Ectodermal cell (in vitro differentiated cells): Measurements from ENCODE around the gene NDFIP1.
"Not testable (repeated sequence)": the region's sequence is repeated elsewhere in the genome, so short reads cannot be mapped to it uniquely, and the experiment has no call there.

Source experiments
- H3K27ac ChIP-seq: 2 replicates; pipeline ENCODE4 v1.7.0; 2013; ENCODE audit warnings: mild to moderate bottlenecking, low read depth, low read length; ENCODE audit not compliant: insufficient read depth, poor library complexity, severe bottlenecking
- H3K27me3 ChIP-seq: 2 replicates; pipeline ENCODE4 v1.7.0; 2013; ENCODE audit warnings: mild to moderate bottlenecking, low read length; ENCODE audit not compliant: insufficient read depth, control insufficient read depth, poor library complexity, severe bottlenecking
- H3K36me3 ChIP-seq: one replicate; pipeline ENCODE4 v1.7.0; 2013; ENCODE audit warnings: low read length; ENCODE audit not compliant: control insufficient read depth, insufficient read depth
- H3K4me1 ChIP-seq: one replicate; pipeline ENCODE4 v1.7.0; 2013; ENCODE audit warnings: low read length; ENCODE audit not compliant: control insufficient read depth, insufficient read depth
- H3K4me3 ChIP-seq: 2 replicates; pipeline ENCODE4 v1.7.0; 2013; ENCODE audit warnings: low read depth, low read length, control low read depth; ENCODE audit not compliant: insufficient read depth
- H3K9me3 ChIP-seq: 2 replicates; pipeline ENCODE4 v1.7.0; 2013; ENCODE audit warnings: mild to moderate bottlenecking, low read length, moderate library complexity; ENCODE audit not compliant: control insufficient read depth
- WGBS, 2 experiments: methylation state at CpG; one replicate each; pipeline ENCODE4 v1.1.7; 2013; ENCODE audit warnings: missing lambda C conversion rate in 2 of 2; 5-methylcytosine and 5-hydroxymethylcytosine counted together

NDFIP1 gene

DNA sequence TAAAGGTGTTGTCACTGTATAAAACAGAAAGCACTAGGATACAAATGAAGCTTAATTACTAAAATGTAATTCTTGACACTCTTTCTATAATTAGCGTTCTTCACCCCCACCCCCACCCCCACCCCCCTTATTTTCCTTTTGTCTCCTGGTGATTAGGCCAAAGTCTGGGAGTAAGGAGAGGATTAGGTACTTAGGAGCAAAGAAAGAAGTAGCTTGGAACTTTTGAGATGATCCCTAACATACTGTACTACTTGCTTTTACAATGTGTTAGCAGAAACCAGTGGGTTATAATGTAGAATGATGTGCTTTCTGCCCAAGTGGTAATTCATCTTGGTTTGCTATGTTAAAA is 43.8 kb downstream of the NDFIP1 start:
- Histone ChIP-seq H3K27ac (no peak overlapping the region), H3K9me3 (no peaks in the 10 kb centered on the region), H3K36me3 (no peaks in the 10 kb centered on the region), H3K27me3 (no peaks in the 10 kb centered on the region), H3K4me1 (peaks cover 7% of the 10 kb centered on the region), H3K4me3 (no peak overlapping the region)
- no CpG with 5 or more reads among the region's 1 CpG for WGBS, 2 experiments

- no peaks in the 10 kb centered on the region for H3K27me3 ChIP-seq
- H3K27ac ChIP-seq, result no peak overlapping the region
- WGBS, 2 experiments, result 90 to 93% methylated on average over 12 of the region's 12 CpGs
- H3K36me3 ChIP-seq, result no peaks in the 10 kb centered on the region
- no peaks in the 10 kb centered on the region for H3K9me3 ChIP-seq
- H3K4me1 ChIP-seq, result peaks cover 12% of the 10 kb centered on the region
- H3K4me3 ChIP-seq, result no peak overlapping the region
Observed at GRCh38 chr5:142153674-142154448, 45.3 kb downstream of the NDFIP1 start.

DNA sequence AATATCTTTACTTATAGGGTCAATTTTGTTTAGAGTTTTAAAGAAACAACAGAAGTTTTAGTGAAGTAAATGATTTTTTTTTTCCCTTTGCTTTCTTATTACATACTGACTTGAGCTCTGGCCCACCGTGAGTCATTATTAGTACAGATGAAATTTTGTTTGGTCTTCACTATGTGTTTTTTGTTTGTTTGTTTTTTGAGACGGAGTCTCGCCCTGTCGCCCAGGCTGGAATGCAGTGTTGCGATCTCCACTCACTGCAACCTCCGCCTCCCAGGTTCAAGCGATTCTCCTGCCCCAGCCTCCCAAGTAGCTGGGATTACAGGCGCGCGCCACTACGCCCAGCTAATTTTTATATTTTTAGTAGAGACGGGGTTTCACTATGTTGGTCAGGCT is 45.9 kb downstream of the NDFIP1 start:
- H3K27ac ChIP-seq, H3K4me3 ChIP-seq, H3K9me3 ChIP-seq, H3K36me3 ChIP-seq, H3K27me3 ChIP-seq: not testable (repeated sequence)
- H3K4me1 ChIP-seq, result peaks cover 12% of the 10 kb centered on the region
- WGBS, 2 experiments, result 90 to 92% methylated on average over 8 to 12 of the region's 12 CpGs

DNA sequence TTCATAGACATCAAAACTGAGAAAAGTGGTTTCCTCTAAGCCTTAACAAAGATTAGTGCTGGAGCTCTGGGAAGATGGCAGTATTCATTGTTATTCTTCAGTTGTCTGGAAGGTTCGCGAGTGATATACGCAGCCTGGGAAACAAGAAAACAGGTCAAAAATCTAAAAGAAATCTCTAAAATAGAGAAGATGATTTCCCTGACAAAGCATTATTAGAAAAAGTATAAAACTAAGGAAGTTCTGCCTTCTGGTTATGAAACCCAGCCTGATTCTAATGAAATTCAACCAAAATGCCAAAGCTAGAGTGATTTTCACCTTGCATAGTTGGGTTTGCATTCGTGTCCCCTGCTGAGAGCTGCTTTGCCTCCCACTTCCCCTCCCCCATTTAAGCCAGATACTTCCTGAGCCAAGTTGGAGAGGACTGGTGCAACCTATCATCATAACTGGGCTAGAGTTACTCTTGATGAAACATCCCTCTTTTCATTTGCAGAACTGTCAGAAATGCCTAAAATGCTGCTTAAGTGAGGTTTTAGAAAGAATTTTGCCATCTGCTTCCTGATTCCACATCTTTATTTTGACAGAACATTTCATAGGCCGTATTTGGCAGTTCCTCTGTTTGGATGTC is 48.4 kb downstream of the NDFIP1 start:
- Histone ChIP-seq H3K27me3 (no peaks in the 10 kb centered on the region), H3K9me3 (no peaks in the 10 kb centered on the region), H3K4me3 (no peak overlapping the region), H3K27ac (no peak overlapping the region), H3K36me3 (no peaks in the 10 kb centered on the region), H3K4me1 (peaks cover 12% of the 10 kb centered on the region)
- WGBS, 2 experiments, result 57 to 61% methylated on average over 4 to 5 of the region's 5 CpGs

GRCh38 chr5:142159354-142159753 is 50.8 kb downstream of the NDFIP1 start:
- H3K4me1 ChIP-seq, result peaks cover 12% of the 10 kb centered on the region
- H3K36me3 ChIP-seq, result no peaks in the 10 kb centered on the region
- H3K9me3 ChIP-seq, result no peaks in the 10 kb centered on the region
- H3K4me3 ChIP-seq, result no peak overlapping the region
- H3K27ac ChIP-seq, result no peak overlapping the region
- H3K27me3 ChIP-seq, result no peaks in the 10 kb centered on the region

- Histone ChIP-seq H3K27ac (no peak overlapping the region), H3K27me3 (no peaks in the 10 kb centered on the region), H3K36me3 (no peaks in the 10 kb centered on the region), H3K9me3 (no peaks in the 10 kb centered on the region), H3K4me1 (no peaks in the 10 kb centered on the region), H3K4me3 (no peak overlapping the region)
- 86% methylated on average over 4 to 5 of the region's 5 CpGs for WGBS, 2 experiments
Observed at GRCh38 chr5:142164315-142164714, 55.7 kb downstream of the NDFIP1 start.

DNA sequence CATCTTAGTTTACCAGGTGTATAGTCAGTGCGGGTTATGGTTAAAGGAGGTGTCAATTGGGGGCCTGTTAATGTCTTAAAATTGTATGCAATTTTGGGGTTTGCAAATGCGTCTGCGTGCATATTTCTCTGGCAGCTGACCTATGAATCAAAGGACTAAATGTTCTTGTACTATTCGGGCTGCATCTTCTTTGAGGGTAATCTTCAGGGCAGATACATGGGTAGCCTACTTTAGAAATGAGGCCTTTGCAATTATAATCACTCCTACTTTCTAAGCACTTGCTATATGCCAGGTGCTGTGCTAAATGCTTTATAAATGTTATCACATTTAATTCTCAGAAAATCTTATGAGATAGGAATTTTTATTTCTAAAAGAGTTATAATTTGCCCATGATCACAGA is 58.2 kb downstream of the NDFIP1 start:
- peaks cover 4% of the 10 kb centered on the region for H3K4me1 ChIP-seq
- H3K27me3 ChIP-seq, result no peaks in the 10 kb centered on the region
- H3K27ac ChIP-seq, result no peak overlapping the region
- no peak overlapping the region for H3K4me3 ChIP-seq
- H3K36me3 ChIP-seq, result no peaks in the 10 kb centered on the region
- WGBS, 2 experiments, result 97 to 99% methylated on average over 4 of the region's 4 CpGs
- no peaks in the 10 kb centered on the region for H3K9me3 ChIP-seq

DNA sequence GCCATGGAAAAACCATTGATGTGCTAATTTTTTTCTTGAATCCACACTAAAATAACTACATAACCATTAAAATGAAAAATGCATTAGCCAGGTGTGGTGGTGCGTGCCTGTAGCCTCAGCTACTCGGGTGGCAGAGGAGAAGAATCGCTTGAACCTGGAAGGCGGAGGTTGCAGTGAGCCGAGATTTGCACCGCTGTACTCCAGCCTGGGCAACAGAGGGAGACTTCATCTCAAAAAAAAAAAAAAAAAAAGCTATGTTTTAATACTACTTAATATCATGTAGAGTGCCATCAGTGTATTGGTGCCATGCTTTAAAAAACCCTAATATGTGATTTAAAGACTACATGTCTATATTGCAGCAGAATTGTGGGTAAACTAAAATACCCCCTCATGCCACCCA is 58.9 kb downstream of the NDFIP1 start:
- no peak overlapping the region for H3K27ac ChIP-seq
- H3K4me1 ChIP-seq, result peaks cover 4% of the 10 kb centered on the region
- no peaks in the 10 kb centered on the region for H3K27me3 ChIP-seq
- 93 to 96% methylated on average over 5 to 6 of the region's 6 CpGs for WGBS, 2 experiments
- no peaks in the 10 kb centered on the region for H3K36me3 ChIP-seq
- no peaks in the 10 kb centered on the region for H3K9me3 ChIP-seq
- no peak overlapping the region for H3K4me3 ChIP-seq

GRCh38 chr5:142168365-142168764 is 59.8 kb downstream of the NDFIP1 start:
- no peaks in the 10 kb centered on the region for H3K36me3 ChIP-seq
- H3K4me1 ChIP-seq, result peaks cover 4% of the 10 kb centered on the region
- WGBS, 2 experiments, result 93 to 98% methylated on average over 3 of the region's 3 CpGs
- H3K27me3 ChIP-seq, result no peaks in the 10 kb centered on the region
- no peak overlapping the region for H3K27ac ChIP-seq
- H3K4me3 ChIP-seq, result no peak overlapping the region
- no peaks in the 10 kb centered on the region for H3K9me3 ChIP-seq

- H3K27me3 ChIP-seq, result no peaks in the 10 kb centered on the region
- H3K36me3 ChIP-seq, result no peaks in the 10 kb centered on the region
- no peaks in the 10 kb centered on the region for H3K9me3 ChIP-seq
- WGBS, 2 experiments, result 85 to 87% methylated on average over 5 to 6 of the region's 6 CpGs
- H3K4me3 ChIP-seq, result no peak overlapping the region
- peaks cover 4% of the 10 kb centered on the region for H3K4me1 ChIP-seq
- no peak overlapping the region for H3K27ac ChIP-seq
Observed at GRCh38 chr5:142170254-142170953, 61.8 kb downstream of the NDFIP1 start.
